Hematopoietic multipotent progenitor cell treated with erythropoietin and hydrocortisone succinate and interleukin-3 and kit ligand, for 8 days (in vitro differentiated cells): ENCODE data around the gene CAPZA1.
A peak's percentile ranks its signal among the peaks of the same experiment; 100 is the strongest.

Source experiments
- DNase-seq: peaks from one replicate; pipeline ENCODE4 v3.0.0-alpha.2; 2015

The CAPZA1 gene

GRCh38 chr1:112717263-112717873 lies 97.7 kb downstream of the CAPZA1 start:
- DNase-seq, result no peak

DNA sequence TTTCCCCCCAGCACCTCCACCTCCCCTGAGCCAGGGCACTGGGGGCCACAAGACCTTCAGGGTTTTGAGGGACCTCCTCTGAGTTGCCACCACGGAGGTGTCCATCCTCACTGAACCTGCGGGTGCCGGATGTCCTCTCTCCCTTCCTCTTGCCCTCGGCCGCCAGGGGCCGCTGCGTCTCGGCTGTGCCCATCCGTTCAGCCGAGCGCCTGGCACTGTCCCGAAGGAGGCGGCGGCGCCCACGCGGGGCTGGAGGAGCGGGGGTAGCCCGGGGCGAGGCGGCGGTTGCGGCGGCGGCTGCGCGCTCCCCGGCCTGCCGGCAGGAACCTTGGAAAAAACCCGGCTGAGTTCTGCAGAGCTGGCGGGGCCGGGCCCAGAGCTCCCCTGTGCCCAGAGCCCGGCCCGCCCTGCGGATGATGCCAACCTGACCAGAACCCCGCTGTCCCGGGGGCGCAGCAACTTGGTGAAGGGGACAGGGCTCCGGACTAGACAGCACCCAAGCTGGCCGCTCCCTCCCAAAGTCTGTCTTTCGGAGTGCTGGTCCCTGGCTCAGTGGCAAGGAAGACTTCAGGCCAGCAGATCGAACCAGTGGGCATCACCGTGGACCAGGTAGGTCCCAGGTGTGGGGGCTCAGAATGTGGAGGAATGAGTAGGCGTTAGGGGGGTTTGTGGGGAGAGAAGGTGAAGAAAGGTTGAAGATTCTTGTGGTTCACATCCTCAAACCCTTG lies 99.2 kb downstream of the CAPZA1 start:
- peak; percentile 72 for DNase-seq

- no peak for DNase-seq
Observed at GRCh38 chr1:112719706-112720105, 100.1 kb downstream of the CAPZA1 start.

DNA sequence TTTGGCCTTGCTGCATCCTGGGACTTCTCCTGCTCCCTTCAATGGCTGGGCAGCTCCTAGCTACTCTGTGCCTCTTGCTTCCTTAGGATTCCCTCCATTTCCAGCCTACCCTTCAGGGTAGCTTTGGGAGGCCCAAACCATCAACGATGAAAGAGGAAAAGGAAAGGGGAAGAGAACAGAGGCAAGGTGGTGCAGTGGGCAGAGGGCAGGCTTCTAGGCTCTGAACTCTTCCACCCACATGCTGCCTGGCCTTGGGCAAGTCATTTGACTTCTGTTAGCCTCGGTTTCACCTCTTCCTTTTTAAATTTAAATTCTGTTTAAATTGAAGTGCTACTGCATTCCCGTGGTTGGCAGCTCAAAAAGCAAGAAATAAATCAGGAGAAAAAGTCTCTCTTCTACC lies 101.2 kb downstream of the CAPZA1 start:
- DNase-seq, result no peak
